Cardiac septum (tissue), 1 donor: ENCODE results near the gene CLIP1. TPM values are rescaled to one million over a fixed set of nuclear protein-coding genes. Genes with fewer than 3 reads are reported as not detected.
"Not testable (repeated sequence)": the region's sequence is repeated elsewhere in the genome, so short reads cannot be mapped to it uniquely, and the experiment has no call there.

Experiments used
- DNase-seq: peaks from one replicate; pipeline ENCODE4 v3.0.0-alpha.2; 2020; ENCODE audit warnings: low spot score
- intact Hi-C: fragments of 100-400 bp; cut with DNase I; formaldehyde crosslinking; loops from one replicate; pipeline ENCODE4 v1.14.0; 2022
- total RNA-seq: library from RNA; stranded (reverse); fragmentation: NEBNext Ultra II Directional; extraction: Animal tissue kit (Norgen Biotek cat#: 25700); gene quantifications from one replicate; pipeline ENCODE4 v1.2.1, GENCODE V29; 2021
- donor health status: DM: no; HTN: no; CAD: no.

Gene CLIP1
- total RNA-seq, 1 donor from 2014 or later = 107 TPM

- DNase-seq, intact Hi-C loops: not testable (repeated sequence)
Observed at GRCh38 chr12:122444071-122444470, 21.6 kb upstream of the CLIP1 start.

GRCh38 chr12:122438822-122439221 is 16.4 kb upstream of the CLIP1 start:
- DNase-seq, intact Hi-C loops: not testable (repeated sequence)

GRCh38 chr12:122437656-122438121 is 15.2 kb upstream of the CLIP1 start:
- peak; percentile 76 for DNase-seq
- intact Hi-C loops = no loop called here

GRCh38 chr12:122435186-122435585 is 12.7 kb upstream of the CLIP1 start:
- DNase-seq = no peak
- intact Hi-C loops = no loop called here

- intact Hi-C loops = not testable (repeated sequence)
Observed at GRCh38 chr12:122429043-122429442, 6.6 kb upstream of the CLIP1 start.

GRCh38 chr12:122427403-122427802 is 4.9 kb upstream of the CLIP1 start:
- intact Hi-C loops = no loop called here

More at GRCh38 chr12:122429043-122429442, 6.6 kb upstream of the CLIP1 start:
- DNase-seq = not testable (repeated sequence)

GRCh38 chr12:122423258-122424165 is 1.0 kb upstream of the CLIP1 start:
- intact Hi-C loops = loop anchor here (2.0 kb wide), 1 partner anchor 23 kb away; no protein-coding TSS in a partner anchor

More at GRCh38 chr12:122427403-122427802, 4.9 kb upstream of the CLIP1 start:
- no peak for DNase-seq

GRCh38 chr12:122422730-122423257 is 325 bp upstream of the CLIP1 start:
- intact Hi-C loops = loop anchor here (2.0 kb wide), 1 partner anchor 22 kb away; no protein-coding TSS in a partner anchor
- peak; percentile 75 for DNase-seq

More at GRCh38 chr12:122423258-122424165, 1.0 kb upstream of the CLIP1 start:
- DNase-seq = no peak

GRCh38 chr12:122421187-122421820 is 1.2 kb downstream of the CLIP1 start:
- intact Hi-C loops = no loop called here
- DNase-seq = no peak

GRCh38 chr12:122420471-122421162 is 1.9 kb downstream of the CLIP1 start:
- no peak for DNase-seq
- intact Hi-C loops = no loop called here

- DNase-seq, intact Hi-C loops: not testable (repeated sequence)
Observed at GRCh38 chr12:122419094-122419493, 3.4 kb downstream of the CLIP1 start.

- intact Hi-C loops, DNase-seq: not testable (repeated sequence)
Observed at GRCh38 chr12:122415665-122416064, 6.8 kb downstream of the CLIP1 start.

- intact Hi-C loops = no loop called here
Observed at GRCh38 chr12:122413516-122414404, 8.7 kb downstream of the CLIP1 start.

GRCh38 chr12:122412851-122413433 is 9.5 kb downstream of the CLIP1 start:
- no peak for DNase-seq
- intact Hi-C loops = no loop called here

More at GRCh38 chr12:122413516-122414404, 8.7 kb downstream of the CLIP1 start:
- DNase-seq = no peak

GRCh38 chr12:122411537-122411936 is 10.9 kb downstream of the CLIP1 start:
- intact Hi-C loops = no loop called here
- no peak for DNase-seq

GRCh38 chr12:122407208-122407607 is 15.3 kb downstream of the CLIP1 start:
- no peak for DNase-seq
- intact Hi-C loops = no loop called here

GRCh38 chr12:122406701-122407164 is 15.7 kb downstream of the CLIP1 start:
- intact Hi-C loops = no loop called here
- DNase-seq = no peak

- DNase-seq = no peak
- intact Hi-C loops = no loop called here
Observed at GRCh38 chr12:122403831-122404230, 18.6 kb downstream of the CLIP1 start.
